DND-41 (cell line): ENCODE measurements around the gene C1R.

Experiments
- EZH2 ChIP-seq: IDR thresholded peaks from 3 replicates; pipeline ENCODE4 v1.6.1; 2012; ENCODE audit warnings: borderline replicate concordance, low read depth, mild to moderate bottlenecking, moderate library complexity, low read length, inconsistent platforms; ENCODE audit not compliant: severe bottlenecking
- TF ChIP-seq, protein P1 (sequence below): IDR thresholded peaks from 2 replicates; pipeline ENCODE4 v1.5.1; 2012; ENCODE audit warnings: borderline replicate concordance, low read length, moderate library complexity, mild to moderate bottlenecking; ENCODE audit not compliant: poor library complexity, severe bottlenecking; ENCODE audit errors: extremely low read depth

DNA sequence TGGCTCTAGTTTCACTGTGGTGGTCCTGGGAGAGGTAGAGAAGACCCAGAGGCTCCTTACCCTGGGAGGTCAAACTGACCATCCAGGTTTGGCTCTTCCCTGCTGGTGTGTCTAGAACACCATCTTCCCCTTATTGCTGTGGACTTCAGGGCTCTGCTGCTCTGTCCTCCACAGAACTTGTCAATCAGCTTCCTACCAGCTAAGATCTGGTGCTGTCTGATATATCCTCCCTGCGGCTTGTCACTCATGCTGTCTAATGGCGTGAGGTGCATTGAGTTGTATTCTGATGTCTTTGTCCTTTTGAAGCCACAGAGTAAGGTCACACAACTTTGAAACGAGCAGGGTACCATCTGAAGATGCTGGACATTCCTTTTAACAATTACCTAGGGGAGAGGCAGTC lies 24.0 kb upstream of the C1R start:
- TF ChIP-seq, protein P1, sequence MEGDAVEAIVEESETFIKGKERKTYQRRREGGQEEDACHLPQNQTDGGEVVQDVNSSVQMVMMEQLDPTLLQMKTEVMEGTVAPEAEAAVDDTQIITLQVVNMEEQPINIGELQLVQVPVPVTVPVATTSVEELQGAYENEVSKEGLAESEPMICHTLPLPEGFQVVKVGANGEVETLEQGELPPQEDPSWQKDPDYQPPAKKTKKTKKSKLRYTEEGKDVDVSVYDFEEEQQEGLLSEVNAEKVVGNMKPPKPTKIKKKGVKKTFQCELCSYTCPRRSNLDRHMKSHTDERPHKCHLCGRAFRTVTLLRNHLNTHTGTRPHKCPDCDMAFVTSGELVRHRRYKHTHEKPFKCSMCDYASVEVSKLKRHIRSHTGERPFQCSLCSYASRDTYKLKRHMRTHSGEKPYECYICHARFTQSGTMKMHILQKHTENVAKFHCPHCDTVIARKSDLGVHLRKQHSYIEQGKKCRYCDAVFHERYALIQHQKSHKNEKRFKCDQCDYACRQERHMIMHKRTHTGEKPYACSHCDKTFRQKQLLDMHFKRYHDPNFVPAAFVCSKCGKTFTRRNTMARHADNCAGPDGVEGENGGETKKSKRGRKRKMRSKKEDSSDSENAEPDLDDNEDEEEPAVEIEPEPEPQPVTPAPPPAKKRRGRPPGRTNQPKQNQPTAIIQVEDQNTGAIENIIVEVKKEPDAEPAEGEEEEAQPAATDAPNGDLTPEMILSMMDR = no peak
- no peak for TF ChIP-seq EZH2
